Epithelial cell of alveolus of lung (primary cell): Measurements from ENCODE around the gene PCDHGA7. TPM values are rescaled to one million over a fixed set of nuclear protein-coding genes. Genes with fewer than 3 reads are reported as not detected.

Source experiments
- total RNA-seq: library from RNA; depleted of rRNA; stranded (reverse); fragments of >200 nt; gene quantifications from 2 replicates; pipeline ENCODE4 v1.2.1, GENCODE V29; 2015

The PCDHGA7 gene
- total RNA-seq, result 0.65 and 4.0 TPM in 2 replicates

DNA sequence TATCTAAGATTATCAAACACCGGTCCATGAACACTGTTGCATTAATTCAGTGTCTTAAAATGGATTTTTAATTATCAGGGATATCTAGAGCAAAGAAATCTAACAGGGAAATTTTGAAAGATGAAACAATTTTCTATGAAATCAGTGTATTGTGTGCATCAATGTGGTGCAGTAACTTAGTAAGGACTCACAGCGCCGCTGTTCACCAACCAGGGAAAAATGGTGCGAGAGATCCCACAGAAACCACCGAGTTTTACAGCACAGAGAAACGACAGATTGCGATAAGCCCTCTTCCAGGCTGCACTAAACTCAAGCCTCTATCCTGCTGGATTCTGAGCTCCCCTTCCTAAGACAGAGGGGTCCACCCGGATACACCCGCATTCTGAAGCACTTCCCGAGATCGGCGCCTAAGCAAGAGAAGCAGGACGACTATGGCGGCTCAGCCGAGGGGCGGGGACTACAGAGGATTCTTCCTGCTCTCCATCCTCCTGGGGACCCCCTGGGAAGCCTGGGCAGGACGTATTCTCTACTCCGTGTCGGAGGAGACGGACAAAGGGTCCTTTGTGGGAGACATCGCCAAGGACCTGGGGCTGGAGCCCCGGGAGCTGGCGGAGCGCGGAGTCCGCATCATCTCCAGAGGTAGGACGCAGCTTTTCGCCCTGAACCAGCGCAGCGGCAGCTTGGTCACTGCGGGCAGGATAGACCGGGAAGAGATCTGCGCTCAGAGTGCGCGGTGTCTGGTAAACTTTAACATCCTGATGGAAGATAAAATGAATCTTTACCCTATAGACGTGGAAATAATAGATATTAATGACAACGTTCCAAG is at the start of gene PCDHGA7:
TSS of gene PCDHGA7 (plus strand) at position 274 of the 826 bp plus-strand sequence. CDS start at position 432, 158 bp downstream.

DNA sequence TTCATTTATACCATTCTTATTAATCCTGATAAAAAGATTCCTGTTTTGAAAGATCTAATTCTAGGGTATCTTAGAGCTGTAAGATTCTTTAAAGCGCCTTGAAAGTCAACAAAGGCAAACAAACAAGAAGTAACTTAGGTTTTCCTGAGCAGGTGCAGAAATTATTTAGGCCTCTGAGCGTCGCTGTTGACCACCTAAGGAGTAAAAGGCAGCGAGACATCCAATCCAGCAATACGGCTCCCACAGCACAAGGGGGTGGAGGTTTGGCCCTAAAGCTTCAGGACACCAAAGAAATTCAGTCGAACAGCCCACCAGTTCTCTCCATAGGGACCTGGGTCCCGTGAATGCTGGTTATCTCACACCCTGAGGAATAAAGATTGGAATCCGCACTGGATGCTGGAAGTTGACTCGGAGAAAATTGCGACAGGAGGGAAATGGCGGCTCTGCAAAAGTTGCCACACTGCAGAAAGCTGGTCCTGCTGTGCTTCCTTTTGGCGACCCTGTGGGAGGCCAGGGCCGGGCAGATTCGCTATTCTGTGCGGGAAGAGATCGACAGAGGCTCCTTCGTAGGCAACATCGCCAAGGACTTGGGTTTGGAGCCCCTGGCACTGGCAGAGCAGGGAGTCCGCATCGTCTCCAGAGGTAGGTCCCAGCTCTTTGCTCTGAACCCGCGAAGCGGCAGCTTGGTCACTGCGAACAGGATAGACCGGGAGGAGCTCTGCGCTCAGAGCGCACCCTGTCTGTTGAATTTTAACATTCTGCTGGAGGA is 43.8 kb upstream of the PCDHGA7 start, which contains the start of gene PCDHGA2:
TSS of gene PCDHGA2 (plus strand) at position 223 of the 769 bp plus-strand sequence.

DNA sequence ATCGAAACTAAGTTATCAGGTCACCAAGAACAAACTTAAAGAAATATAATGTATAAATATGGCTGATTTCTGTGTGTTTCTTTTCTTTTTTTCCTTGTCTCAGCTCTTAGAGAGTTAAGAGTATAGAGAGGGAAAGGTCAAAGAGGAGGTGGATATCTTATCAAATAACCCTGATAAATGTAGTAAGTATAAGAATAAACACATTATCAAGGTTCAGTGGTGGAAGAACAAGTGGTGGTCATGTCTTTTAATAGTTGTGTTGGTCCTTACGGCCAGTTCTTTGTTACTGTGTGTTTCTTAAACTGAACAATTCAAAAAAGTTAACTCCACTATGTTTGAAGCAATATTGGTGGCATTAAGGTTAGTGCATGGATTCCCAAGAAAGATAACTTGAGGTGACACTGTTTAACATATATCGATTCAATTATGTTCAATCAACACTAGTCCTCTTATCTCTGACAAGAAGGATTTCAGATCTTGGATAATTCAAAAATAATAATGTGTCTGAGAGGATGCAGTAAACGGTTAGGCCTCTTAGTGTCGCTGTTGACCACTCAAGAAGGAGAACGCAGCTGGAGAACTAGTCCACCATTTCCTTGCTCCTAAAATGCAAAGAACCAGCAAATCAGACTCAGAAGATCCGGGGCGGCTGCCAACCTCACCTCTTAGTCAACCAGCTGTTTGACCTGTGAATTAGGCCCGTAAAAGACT is 39.1 kb upstream of the PCDHGA7 start, which contains the start of gene PCDHGA3:
TSS of gene PCDHGA3 (plus strand) at position 588 of the 711 bp plus-strand sequence. CDS start 205 bp downstream, outside the sequence.

DNA sequence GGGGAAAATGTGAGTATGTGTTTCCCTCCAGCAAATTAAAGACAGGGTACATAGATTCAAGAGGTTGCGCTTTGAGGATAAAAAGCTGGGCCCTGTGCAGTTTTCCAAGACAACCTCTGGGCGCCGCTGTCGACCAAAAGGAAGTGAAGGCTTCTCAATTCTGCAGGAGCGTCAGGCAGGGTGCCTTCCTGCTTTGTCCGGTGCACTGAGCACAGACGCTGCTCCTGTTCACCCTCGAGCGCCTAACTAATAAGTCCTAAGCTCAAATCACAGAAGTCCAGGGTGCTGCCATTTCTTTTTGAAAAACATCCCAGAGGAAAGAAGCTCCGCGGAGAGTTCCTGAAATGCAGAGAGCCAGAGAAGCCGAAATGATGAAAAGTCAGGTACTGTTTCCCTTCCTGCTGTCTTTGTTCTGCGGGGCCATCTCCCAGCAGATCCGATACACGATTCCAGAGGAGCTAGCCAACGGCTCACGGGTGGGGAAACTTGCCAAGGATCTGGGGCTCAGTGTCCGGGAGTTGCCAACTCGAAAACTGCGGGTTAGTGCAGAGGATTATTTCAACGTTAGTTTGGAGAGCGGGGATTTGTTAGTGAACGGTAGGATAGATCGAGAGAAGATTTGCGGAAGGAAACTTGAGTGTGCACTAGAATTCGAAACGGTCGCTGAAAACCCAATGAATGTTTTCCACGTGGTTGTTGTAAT is 32.5 kb upstream of the PCDHGA7 start, which contains the start of gene PCDHGB1:
TSS of gene PCDHGB1 (plus strand) at position 183 of the 703 bp plus-strand sequence. CDS start at position 345, 162 bp downstream.

DNA sequence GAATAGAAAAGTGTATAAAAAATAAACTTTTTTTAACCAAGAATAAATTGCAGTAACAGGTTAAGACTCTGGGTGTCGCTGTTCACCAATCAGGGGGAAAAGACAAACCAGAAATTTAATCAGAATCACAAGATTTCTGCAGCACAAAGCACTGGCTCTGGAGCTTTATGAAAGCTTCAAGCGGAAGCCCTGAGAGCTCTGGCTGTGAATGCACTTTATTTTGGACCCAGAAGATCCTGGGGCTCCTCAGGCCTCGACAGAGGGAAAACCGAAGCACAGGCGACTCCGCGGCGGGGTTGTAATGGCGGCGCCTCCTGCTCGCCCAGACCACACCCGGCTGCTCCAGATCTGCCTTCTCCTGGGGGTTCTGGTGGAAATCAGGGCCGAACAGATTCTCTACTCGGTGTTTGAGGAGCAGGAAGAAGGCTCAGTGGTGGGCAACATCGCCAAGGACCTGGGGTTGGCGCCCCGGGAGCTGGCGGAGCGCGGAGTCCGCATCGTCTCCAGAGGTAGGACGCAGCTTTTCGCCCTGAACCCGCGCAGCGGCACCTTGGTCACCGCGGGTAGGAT is 27.6 kb upstream of the PCDHGA7 start, which contains the start of gene PCDHGA4:
TSS of gene PCDHGA4 (plus strand) at position 122 of the 570 bp plus-strand sequence. CDS start at position 209, 87 bp downstream.

DNA sequence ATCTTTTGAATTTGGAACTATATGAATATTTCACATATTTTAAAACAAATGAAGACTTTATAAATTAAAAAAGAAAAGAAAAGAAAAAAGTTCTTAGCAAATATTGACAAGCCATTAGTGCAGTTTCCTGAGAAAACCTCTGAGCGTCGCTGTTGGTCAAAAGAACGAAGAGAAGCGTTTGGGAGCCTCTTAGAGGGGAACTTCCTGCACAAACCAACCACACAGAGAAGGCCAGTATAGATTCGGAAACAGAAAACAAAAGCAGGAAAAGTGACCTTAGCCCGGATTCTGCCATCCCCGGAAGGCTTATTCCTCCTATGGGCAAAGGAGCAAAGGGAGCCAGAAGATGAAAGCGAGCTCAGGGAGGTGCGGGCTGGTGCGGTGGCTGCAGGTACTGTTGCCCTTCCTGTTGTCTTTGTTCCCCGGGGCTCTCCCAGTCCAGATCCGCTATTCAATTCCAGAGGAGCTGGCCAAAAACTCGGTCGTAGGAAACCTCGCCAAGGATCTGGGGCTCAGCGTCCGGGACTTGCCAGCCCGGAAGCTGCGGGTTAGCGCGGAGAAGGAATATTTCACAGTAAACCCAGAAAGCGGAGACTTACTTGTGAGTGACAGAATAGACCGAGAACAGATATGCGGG is 22.6 kb upstream of the PCDHGA7 start, which contains the start of gene PCDHGB2:
TSS of gene PCDHGB2 (plus strand) at position 205 of the 637 bp plus-strand sequence. CDS start at position 347, 142 bp downstream.

DNA sequence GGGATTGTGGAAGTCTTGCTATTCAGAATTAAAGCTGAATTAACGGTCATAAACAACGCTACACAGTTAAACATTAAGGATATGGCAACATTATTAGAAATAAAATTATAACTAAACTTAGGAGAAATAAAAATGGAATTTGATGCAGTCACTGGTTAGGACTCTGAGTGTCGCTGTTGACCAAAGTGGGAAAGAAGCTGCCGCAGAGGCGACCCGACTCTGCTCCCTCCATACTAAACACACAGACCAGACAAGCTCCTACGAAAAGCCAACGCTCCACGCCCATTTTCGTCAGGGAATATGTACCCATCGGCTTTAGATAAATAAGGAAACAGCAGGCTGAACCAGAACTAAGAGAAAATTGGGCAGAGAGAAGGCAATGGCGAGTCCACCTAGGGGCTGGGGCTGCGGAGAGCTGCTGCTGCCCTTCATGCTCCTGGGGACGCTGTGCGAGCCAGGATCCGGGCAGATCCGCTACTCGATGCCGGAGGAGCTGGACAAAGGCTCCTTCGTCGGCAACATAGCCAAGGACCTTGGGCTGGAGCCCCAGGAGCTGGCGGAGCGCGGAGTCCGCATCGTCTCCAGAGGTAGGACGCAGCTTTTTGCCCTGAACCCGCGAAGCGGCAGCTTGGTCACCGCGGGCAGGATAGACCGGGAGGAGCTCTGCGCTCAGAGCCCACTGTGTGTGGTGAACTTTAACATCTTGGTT is 18.4 kb upstream of the PCDHGA7 start, which contains the start of gene PCDHGA5:
TSS of gene PCDHGA5 (plus strand) at position 211 of the 709 bp plus-strand sequence. CDS start at position 380, 169 bp downstream.

DNA sequence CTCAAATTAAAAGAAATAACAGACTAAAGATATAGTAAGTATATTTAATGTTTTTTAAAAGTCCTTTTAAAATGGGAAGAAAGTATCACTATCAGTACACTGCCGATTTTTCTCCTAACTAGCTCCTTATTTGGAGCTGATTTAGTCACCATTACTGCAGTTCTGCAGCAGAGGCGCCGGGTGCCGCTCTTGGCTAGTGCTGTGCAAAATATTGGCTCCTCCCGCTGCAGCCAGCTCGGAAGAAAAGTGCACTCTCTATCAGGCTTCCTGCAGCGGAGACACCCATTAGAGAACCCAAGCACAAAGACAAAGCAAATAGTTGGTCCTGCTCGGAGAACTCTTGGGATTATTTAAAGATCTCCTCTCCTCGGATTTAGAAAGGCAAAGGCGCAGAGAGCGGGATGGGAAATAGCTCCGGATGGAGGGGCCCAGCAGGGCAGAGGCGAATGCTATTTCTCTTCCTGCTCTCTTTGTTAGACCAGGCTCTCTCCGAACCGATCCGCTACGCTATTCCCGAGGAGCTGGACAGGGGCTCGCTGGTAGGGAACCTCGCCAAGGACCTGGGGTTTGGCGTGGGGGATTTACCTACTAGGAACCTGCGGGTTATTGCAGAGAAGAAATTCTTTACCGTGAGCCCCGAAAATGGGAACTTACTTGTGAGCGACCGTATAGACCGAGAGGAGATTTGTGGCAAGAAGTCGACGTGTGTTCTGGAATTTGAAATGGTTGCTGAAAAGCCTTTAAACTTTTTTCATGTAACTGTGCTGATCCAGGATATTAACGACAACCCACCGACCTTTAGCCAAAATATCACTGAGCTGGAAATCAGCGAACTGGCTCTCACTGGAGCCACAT is 12.3 kb upstream of the PCDHGA7 start, which contains the start of gene PCDHGB3:
TSS of gene PCDHGB3 (plus strand) at position 249 of the 855 bp plus-strand sequence. CDS start at position 402, 153 bp downstream.

DNA sequence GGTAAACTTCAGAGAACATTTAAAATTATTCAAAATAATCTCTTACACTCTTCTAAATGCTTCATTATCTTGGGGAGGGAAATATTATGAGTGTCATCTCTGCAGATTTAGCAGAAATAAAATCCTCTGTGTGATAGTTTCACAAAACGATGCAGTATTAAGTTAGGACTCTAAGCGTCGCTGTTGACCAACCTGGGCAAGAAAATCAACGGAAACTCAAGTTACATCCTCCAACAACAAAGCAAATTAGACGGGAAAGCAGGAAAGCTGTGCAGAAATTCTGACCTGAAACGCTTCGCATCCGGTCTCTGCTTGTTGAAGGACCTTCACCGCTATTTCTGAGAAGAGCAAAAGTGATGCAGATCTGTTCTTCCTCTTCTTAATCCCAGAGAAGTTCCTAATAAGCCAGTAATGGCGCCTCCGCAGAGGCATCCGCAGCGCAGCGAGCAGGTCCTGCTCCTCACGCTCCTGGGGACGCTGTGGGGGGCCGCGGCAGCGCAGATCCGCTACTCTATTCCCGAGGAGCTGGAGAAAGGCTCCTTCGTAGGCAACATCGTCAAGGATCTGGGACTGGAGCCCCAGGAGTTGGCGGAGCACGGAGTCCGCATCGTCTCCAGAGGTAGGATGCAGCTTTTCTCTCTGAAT is 8.7 kb upstream of the PCDHGA7 start, which contains the start of gene PCDHGA6:
TSS of gene PCDHGA6 (plus strand) at position 219 of the 645 bp plus-strand sequence. CDS start at position 412, 193 bp downstream.

DNA sequence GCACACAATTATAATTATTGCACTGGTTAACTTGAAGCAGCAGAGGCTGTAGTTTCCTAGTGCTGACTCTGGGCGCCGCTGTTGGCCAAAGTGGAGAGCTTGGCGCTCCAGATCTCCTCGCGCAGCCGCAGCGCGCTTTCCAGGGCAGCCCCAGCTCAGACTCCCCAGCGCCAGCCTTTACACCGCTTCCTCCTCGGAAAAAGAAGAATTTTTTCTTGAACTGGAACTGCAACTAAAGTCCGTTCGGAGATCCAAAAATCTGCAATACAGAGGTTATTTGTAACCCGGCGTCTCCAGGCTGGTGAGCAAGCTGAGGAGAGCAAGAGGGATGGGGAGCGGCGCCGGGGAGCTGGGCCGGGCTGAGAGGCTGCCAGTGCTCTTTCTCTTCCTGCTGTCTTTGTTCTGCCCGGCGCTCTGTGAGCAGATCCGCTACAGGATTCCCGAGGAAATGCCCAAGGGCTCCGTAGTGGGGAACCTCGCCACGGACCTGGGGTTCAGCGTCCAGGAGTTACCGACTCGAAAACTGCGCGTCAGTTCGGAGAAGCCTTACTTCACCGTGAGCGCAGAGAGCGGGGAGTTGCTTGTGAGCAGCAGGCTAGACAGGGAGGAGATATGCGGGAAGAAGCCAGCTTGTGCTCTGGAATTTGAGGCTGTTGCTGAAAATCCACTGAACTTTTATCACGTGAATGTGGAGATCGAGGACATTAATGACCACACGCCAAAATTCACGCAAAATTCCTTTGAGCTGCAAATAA is 5.2 kb downstream of the PCDHGA7 start, which contains the start of gene PCDHGB4:
TSS of gene PCDHGB4 (plus strand) at position 142 of the 755 bp plus-strand sequence. CDS start at position 329, 187 bp downstream.

DNA sequence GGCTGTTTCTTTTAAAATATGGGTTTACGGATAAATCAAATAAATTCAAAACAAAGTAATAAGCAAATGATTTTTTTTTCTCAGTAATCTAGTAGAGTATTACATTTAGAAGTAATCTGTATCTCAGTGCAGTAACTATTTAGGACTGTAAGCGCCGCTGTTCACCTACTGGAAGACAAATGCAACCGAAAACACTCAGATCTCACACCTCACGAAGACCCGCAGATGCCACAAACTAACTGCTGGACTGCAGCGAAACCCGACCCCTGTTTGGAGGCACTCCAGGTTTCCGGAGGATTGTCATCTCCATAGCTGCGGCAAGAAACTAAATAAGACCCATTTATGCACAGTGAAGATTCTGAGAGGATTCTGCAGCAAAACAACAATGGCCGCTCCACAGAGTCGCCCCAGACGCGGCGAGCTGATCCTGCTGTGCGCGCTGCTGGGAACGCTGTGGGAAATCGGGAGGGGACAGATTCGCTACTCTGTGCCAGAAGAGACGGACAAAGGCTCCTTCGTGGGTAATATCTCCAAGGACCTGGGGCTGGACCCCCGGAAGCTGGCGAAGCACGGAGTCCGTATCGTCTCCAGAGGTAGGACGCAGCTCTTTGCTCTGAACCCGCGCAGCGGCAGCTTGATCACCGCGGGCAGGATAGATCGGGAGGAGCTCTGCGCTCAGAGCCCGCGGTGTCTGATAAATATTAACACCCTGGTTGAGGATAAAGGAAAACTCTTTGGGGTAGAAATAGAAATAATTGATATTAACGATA is 10.1 kb downstream of the PCDHGA7 start, which contains the start of gene PCDHGA8:
TSS of gene PCDHGA8 (plus strand) at position 205 of the 770 bp plus-strand sequence. CDS start at position 386, 181 bp downstream.

DNA sequence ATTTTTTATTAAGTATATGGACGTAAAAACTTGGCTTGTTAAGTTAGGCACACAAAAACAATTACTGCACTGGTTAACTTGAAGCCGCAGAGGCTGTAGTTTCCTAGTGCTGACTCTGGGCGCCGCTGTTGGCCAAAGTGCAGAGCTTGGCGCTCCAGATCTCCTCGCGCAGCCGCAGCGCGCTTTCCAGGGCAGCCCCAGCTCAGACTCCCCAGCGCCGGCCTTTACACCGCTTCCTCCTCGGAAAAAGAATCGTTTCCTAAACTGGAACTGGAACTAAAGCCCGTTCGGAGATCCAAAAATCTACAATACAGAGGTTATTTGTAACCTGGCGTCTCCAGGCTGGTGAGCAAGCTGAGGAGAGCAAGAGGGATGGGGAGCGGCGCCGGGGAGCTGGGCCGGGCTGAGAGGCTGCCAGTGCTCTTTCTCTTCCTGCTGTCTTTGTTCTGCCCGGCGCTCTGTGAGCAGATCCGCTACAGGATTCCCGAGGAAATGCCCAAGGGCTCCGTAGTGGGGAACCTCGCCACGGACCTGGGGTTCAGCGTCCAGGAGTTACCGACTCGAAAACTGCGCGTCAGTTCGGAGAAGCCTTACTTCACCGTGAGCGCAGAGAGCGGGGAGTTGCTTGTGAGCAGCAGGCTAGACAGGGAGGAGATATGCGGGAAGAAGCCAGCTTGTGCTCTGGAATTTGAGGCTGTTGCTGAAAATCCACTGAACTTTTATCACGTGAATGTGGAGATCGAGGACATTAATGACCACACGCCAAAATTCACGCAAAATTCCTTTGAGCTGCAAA is 15.4 kb downstream of the PCDHGA7 start, which contains the start of gene PCDHGB5:
TSS of gene PCDHGB5 (plus strand) at position 192 of the 796 bp plus-strand sequence. CDS start at position 373, 181 bp downstream.

DNA sequence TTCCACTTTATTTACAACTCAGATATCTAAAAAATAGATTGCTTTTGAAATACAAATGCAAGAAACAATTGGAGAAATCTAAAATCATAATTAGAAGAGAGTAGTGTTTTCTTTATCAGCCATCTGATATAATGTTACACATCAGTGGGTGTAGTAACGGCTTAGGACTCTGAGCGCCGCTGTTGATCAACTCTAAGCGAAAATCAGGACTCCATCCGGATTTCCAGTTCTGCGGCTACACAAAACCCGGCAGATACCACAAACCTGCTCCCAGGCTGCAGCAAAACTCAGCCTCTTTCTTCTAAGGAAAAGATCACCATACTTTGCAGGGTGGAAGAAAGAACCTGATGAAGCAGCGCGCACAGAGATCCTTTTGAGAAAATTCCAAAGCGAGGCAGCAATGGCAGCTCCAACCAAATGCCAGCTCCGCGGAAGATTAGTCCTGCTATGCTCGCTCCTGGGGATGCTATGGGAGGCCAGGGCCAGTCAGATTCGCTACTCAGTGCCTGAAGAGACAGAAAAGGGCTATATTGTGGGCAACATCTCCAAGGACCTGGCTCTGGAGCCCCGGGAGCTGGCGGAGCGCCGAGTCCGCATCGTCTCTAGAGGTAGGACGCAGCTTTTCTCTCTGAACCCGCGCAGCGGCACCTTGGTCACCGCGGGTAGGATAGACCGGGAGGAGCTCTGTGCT is 20.2 kb downstream of the PCDHGA7 start, which contains the start of gene PCDHGA9:
TSS of gene PCDHGA9 (plus strand) at position 226 of the 691 bp plus-strand sequence. CDS start at position 401, 175 bp downstream.

DNA sequence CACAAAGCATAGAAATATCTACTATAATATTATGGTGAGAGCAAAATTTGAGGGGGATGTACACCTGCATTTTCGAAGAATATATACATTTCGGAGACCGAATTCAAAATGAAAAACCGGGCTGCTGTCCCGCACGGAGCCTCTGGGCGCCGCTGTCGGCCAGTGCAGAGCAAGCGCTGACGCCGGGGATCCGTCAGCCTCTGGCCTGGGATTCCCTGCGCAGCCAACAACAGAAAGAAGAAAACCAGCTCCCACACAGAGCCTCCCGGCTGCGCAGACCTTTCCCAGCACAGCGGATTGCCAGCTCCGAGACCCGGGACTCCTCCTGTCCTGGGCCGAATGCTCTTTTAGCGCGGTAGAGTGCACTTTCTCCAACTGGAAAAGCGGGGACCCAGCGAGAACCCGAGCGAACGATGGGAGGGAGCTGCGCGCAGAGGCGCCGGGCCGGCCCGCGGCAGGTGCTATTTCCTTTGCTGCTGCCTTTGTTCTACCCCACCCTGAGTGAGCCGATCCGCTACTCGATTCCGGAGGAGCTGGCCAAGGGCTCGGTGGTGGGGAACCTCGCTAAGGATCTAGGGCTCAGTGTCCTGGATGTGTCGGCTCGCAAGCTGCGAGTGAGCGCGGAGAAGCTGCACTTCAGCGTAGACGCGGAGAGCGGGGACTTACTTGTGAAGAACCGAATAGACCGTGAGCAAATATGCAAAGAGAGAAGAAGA is 25.4 kb downstream of the PCDHGA7 start, which contains the start of gene PCDHGB6:
TSS of gene PCDHGB6 (plus strand) at position 232 of the 716 bp plus-strand sequence. CDS start at position 414, 182 bp downstream.

